GM21367 (cell line): Measurements from ENCODE around the gene RABEPK.
"Not testable (repeated sequence)": the region's sequence is repeated elsewhere in the genome, so short reads cannot be mapped to it uniquely, and the experiment has no call there.

ENCODE experiments used
- ATAC-seq: cut with Tn5 transposase; IDR thresholded peaks from one replicate; pipeline ENCODE4 v1.9.1; 2021; ENCODE audit not compliant: unreplicated experiment

RABEPK gene

GRCh38 chr9:125194466-125194865 is 5.9 kb upstream of the RABEPK start:
- ATAC-seq: not testable (repeated sequence)

- not testable (repeated sequence) for ATAC-seq
Measured at GRCh38 chr9:125195591-125195990, 4.8 kb upstream of the RABEPK start.

GRCh38 chr9:125202846-125203618 is 2.7 kb downstream of the RABEPK start:
- no peak for ATAC-seq

- no peak for ATAC-seq
Measured at GRCh38 chr9:125204477-125204876, 4.1 kb downstream of the RABEPK start.

- ATAC-seq: no peak
Measured at GRCh38 chr9:125214186-125214585, 13.8 kb downstream of the RABEPK start.

GRCh38 chr9:125218621-125219020 is 18.3 kb downstream of the RABEPK start:
- ATAC-seq: no peak

GRCh38 chr9:125224858-125225257 is 24.5 kb downstream of the RABEPK start:
- ATAC-seq: not testable (repeated sequence)

- no peak for ATAC-seq
Measured at GRCh38 chr9:125227761-125228160, 27.4 kb downstream of the RABEPK start.

- no peak for ATAC-seq
Measured at GRCh38 chr9:125233678-125234077, 33.3 kb downstream of the RABEPK start.

GRCh38 chr9:125234099-125234498 is 33.8 kb downstream of the RABEPK start:
- ATAC-seq: not testable (repeated sequence)

- ATAC-seq: no peak
Measured at GRCh38 chr9:125235804-125236519, 35.6 kb downstream of the RABEPK start.

GRCh38 chr9:125236520-125237159 is 36.3 kb downstream of the RABEPK start:
- not testable (repeated sequence) for ATAC-seq

GRCh38 chr9:125238127-125238914 is 38.0 kb downstream of the RABEPK start:
- no peak for ATAC-seq

- ATAC-seq: no peak
Measured at GRCh38 chr9:125238915-125239446, 38.6 kb downstream of the RABEPK start.

GRCh38 chr9:125239631-125240597 is 39.6 kb downstream of the RABEPK start:
- ATAC-seq: no peak

- no peak for ATAC-seq
Measured at GRCh38 chr9:125240649-125240999, 40.3 kb downstream of the RABEPK start.

GRCh38 chr9:125241000-125241862 is 40.9 kb downstream of the RABEPK start, which contains the start of gene HSPA5:
TSS of gene HSPA5 (minus strand) at chr9:125241343. CDS start at chr9:125241126, 217 bp downstream.
- ATAC-seq: peak; percentile 88

GRCh38 chr9:125241863-125242739 is 41.8 kb downstream of the RABEPK start:
- ATAC-seq: peak; percentile 3
